Inflammatory macrophage treated with lipopolysaccharide for 1 hour (primary cell): ENCODE results near the gene CSKMT.
"Not testable (repeated sequence)": the region's sequence is repeated elsewhere in the genome, so short reads cannot be mapped to it uniquely, and the experiment has no call there.

Experiments
- DNase-seq, 2 donors: peaks; one replicate each; pipeline ENCODE4 v3.0.0-alpha.2; 2020 to 2022

The CSKMT gene

DNA sequence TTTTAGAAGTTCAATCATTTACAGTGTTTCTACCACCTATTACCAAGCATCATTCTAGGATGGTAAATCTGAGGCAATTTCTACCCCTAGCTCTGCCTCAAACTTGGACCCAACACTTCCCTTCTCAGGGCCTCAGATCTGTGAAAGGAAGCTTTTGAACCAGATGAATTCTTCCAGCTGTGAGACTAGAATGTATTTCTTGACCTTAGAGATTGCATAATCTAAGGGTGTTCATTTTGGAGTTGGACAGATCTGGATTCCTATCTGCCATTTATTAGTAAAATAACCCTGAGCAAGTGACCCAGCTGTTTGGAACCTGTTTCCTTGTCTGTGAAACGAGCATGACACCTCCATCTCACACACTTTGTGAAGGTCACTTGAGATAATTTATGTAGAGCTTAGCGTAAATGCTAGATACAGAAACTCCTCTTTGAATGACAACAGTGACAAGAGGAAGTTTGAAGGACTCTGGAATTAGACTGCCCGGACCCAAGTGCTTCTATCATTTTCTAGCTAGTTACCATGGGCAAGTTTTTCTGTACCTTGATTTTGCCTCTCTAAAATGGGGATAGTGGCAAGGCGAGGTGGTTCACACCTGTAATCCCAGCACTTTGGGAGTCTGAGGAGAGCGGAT, 8.2 kb upstream of the CSKMT start:
- DNase-seq, result no peak

DNA sequence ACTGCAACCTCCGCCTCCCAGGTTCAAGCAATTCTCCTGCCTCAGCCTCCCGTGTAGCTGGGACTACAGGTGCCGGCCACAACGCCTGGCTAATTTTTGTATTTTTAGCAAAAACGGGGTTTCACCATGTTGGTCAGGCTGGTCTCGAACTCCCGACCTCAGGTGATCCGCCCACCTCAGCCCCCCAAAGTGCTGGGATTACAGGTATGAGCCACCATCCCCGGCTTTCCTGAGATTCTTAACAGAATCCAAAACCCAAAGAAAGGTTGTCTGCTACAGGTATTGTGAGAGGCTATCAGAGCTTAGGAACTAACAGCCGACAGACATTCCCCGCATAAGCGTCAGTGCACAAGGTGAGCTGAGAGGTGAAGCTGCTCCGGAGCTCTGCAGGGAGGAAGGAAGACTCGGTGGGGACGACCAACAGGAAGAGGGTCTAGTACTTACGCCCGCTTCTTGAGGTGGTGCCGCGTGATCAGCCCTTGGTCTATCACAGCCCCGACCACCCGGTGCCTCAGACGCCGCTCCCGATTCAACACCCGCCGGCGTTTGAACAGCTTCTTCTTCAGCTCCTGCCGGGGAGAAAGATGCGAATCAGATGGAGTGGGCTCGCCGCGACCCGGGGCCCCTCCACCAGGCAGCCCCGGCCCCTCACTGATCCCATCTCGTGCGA, 572 bp upstream of the CSKMT start:
- no peak for DNase-seq

DNA sequence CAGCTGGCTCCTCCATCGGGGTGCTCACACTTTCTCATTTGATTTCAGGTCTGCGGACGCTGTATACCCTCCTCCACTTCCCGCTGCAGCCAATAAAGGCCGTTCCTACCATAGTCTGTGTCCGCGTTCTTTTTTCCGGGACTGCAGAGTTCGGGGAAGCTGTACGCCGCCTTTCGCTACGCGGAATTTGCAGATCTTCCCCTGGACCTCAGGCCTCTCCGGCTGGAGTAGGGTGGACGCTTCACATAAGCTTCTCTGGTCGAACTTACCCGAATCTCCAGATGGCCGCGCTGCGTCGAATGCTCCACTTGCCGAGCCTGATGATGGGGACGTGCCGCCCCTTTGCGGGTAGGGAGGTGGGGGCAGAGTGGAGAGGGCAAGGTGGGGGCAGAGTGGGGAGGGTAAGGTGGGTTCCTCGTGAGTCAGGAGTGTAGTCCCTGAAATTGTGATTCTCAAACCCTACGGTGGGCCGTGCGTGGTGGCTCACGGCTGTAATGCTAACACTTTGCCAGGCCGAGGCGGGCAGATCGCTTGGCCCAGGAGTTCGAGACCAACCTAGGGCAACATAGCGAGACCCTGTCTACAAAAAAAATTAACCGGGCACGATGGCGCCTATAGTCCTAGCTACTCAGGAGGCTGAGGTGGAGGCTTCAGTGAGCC, 617 bp downstream of the CSKMT start:
- DNase-seq, result peak; percentile 35 to 49

DNA sequence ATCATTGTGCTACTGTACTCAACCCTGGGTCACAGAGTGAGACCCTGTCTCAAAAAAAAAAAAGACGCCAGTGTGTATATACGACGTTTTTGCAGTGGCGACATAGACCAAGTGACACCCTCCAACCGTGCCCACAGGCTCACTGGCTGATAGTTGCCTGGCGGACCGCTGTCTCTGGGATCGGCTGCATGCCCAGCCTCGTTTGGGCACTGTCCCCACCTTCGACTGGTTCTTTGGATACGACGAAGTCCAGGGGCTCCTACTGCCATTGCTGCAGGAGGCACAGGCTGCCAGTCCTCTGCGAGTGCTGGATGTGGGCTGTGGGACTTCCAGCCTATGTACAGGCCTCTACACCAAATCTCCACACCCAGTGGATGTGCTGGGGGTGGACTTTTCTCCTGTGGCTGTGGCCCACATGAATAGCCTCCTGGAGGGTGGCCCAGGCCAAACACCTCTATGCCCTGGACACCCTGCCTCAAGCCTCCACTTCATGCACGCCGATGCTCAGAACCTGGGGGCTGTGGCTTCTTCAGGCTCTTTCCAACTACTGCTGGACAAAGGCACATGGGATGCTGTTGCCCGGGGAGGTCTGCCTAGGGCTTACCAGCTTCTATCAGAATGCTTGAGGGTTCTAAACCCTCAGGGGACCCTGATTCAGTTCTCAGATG, 1.3 kb downstream of the CSKMT start:
- DNase-seq, result no peak

DNA sequence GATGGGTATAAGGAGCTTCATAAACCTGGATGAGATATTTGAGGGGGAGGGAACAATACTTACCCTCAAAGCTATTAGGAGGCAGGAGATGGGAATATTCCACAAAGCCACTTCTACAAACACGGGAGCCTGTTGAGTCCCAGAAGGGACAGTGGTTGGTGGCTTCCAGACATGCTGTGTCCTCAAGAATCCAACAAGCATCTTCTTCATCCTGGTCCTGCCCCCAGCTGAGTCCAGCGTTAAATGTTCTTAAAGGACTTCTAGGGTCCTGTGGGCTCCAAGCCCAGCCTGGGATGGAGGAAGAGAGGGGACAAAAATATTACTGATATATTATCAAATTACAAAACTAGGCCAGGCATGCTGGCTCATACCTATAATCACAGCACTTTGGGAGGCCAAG, 2.3 kb downstream of the CSKMT start:
- no peak for DNase-seq

DNA sequence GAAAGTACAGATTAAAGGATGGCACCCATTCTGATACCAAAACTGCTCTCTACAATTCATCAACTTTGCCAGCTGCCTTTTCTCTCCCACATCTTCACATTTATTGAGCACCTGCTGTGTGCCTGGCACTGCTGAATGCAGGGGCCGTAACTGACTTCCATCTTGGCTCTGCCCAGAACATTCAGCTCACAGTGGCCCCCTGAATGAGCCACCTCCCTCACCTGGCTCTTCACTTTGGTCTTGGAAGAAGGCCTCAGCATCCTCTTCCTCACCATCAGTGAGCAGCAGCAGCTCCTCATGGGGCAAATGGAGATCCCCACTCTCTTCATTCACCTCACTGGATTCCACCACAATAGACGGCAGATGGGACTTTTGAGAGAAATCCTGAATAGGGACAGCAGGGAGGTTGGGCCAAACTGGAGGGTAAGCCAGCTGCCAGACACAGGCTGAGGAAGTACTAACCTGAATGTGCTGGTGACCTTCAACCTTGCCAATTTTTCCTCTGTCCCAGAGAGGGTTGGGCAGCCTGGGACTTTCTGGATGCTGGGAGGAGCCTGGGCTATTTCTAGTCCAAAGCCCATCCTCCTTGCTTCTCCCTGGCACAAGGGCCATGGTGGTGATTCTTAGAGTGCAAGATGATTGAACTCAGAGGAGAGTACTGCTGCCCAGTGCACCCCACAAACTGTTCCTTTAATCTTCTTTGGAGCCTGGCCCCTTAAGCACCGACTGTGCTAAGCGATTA, 4.5 kb downstream of the CSKMT start:
- DNase-seq, result no peak

DNA sequence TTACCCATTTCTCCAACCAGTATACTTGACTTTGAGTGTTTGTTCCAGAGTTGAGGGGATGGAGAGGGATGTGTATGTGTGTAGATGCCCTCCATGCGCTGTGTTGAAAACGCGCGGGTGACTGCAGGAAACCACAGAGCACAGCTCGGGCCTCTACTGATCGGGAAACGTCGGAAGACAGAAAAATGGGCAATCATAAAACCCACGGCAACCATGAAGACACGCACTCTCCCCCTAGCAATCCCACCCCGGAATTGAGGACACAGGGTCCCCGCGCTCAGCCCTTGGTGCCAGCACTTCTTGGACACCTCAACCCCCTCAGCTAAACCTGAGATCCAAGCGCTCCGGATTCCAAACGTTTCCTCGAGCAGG, 6.1 kb downstream of the CSKMT start:
- DNase-seq, result no peak

DNA sequence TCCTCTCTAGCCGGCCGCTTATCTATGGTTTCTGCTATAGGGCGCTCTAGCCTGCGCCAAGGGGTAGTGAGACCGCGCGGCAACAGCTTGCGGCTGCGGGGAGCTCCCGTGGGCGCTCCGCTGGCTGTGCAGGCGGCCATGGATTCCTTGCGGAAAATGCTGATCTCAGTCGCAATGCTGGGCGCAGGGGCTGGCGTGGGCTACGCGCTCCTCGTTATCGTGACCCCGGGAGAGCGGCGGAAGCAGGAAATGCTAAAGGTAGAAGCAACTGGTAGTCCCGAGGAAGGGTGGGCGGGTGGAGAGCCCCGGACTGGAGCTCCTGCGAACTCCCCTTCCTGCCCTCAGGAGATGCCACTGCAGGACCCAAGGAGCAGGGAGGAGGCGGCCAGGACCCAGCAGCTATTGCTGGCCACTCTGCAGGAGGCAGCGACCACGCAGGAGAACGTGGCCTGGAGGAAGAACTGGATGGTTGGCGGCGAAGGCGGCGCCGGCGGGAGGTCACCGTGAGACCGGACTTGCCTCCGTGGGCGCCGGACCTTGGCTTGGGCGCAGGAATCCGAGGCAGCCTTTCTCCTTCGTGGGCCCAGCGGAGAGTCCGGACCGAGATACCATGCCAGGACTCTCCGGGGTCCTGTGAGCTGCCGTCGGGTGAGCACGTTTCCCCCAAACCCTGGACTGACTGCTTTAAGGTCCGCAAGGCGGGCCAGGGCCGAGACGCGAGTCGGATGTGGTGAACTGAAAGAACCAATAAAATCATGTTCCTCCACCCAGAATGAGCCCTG, 6.7 kb downstream of the CSKMT start, which contains the start of the genes LBHD1 and UQCC3:
TSS of gene LBHD1 (minus strand) at position 660 of the 782 bp plus-strand sequence. CDS start 2,236 bp downstream, outside the sequence.
TSS of gene UQCC3 (plus strand) at position 66 of the 782 bp plus-strand sequence. CDS start at position 139, 73 bp downstream.
- peak; percentile 83 to 89 for DNase-seq

DNA sequence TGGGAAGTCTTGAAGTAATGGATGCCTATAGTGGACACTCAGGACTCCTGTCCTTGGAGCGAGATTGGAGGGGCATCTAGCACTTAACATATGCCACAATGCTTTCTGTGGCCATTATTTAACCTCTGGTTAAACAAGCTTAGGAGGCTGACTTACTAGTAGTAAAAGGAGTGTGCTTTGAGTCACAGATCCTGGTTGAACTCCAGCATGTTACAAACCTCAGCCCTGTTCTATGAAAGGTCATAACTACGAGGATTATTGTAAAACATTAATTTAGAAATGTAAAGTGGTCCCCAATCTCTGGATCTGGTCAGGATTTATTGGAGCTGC, 8.0 kb downstream of the CSKMT start:
- no peak for DNase-seq

DNA sequence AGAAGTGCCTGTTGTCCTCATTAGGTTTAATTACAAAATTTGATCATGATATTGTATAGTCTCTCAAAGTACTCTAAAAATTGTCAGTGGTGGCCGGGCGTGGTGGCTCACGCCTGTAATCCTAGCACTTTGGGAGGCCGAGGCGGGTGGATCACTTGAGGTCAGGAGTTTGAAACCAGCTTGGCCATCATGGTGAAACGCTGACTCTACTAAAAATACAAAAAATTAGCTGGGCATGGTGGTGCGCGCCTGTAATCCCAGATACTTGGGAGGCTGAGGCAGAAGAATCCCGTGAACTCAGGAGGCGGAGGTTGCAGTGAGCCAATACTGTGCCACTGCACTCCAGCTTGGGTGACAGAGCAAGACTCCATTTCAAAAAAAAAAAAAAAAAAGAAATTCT, 10.3 kb downstream of the CSKMT start:
- DNase-seq, result not testable (repeated sequence)

DNA sequence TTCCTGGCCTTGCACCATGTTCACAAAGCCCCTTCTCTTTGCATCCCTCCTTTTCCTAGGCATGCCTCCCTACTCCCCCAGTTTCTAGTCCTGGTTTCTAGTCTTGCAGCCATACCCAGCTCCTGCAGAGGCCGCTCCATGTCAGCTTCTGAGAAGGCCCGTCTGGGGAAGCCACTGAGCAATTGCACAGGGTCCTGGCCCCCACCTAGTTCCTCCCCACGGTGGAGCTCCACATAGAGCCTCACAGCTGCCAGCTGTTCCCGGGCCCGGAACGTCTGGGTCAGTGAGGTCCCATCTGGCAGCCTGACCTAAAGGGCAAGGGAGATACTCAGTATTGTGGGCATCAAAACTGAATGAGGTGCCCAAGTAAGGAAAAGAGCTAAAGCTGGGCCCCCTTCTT, 11.6 kb downstream of the CSKMT start:
- no peak for DNase-seq

DNA sequence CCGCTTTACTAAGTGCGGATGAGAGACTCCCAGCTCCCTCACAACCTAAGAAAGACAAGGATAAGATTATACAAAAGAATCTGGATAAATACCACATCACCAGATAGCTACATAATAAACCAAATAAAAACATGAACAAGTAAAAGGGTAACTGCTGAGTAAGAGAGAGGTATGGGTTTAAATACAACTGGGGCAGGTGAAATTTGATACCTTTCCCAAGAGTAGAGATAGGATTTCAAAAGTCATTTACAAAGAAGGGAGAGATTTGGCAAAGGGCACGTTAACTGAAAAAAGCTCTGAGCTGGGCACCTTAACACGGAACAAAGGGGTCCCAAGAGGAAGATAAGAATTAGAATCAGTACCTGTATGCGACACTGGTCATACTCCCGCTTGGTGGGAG, 12.0 kb downstream of the CSKMT start:
- no peak for DNase-seq

DNA sequence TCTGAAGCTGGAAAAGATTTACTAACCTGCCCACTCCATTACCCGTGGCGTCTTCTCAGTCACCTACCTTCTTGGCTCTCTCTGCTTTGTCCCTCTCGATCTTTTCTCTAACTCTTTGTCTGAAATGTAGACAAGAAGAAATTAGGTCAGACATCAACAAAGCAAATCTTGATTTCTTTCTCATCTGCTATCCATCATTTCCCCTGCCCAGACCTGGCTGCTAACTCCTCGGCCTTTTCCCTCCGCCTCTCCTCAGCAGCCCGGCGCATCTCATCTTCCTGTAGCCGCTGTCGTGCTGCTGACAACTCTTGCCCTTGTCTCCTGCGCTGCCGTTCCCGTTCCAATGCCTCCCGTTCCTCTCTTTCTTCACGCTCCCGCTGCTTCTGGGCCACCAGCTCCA, 12.6 kb downstream of the CSKMT start:
- no peak for DNase-seq

DNA sequence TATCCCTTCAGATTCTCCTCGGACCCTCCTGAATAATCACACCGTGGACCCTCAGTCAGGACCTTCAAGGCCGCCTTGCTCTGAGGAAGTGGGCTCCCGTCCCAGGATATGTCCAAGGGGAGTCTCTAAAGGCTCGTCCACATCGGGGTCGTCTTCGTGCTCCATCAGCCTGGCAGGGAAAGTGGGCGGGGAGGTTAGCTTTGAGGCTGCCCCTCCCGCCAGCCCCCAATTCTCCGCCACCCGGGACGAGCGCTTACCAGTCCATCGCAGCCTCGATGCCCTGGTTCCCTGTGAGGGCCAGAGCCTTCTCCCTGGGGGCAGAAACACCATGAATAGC, 13.3 kb downstream of the CSKMT start:
- DNase-seq, result no peak

DNA sequence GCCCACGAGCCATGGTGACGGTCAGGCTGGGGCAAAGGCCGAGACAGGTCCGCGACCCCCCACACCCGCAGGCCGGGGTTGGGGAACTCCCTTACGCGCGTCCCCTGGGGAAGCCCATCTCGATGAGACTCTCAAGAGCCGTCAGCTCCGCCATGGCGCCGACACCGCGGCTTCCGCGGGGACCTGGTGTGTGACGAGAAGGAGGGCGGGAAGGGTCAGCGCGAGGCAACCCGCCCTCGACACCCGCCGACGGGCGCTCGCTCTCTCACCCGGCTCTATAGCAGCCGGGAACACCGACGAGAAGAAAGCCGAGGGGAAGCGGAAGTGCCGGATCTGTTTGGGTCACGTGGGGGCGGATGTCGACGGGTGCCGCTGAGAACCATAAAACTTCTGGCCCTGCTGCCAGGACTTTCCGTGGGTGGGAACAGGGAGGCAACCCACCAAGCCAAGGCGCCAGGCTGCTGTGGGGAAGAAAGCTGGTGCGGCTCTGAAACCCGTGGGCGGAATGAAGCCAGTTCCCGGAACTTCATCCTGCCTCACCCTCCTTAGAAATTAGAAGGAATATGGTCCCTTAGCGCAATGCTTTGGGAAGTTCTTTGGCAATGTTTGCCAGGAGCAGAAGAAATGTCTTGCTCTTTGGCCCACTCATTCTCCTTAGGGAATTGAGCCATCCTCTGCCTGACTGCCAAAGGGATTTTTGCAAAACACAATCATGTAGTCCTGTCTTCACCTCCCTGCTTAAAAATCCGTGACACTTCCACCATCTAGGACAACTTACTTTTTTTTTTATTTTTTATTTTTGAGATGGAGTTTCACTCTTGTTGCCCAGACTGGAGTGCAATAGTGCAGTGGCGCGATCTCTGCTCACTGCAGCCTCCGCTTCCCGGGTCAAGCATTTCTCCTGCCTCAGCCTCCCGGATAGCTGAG, 13.9 kb downstream of the CSKMT start, which contains the start of gene UBXN1:
TSS of gene UBXN1 (minus strand) at position 304 of the 927 bp plus-strand sequence. CDS start at position 154, 150 bp downstream.
- DNase-seq, result peak; percentile 97 to 98

DNA sequence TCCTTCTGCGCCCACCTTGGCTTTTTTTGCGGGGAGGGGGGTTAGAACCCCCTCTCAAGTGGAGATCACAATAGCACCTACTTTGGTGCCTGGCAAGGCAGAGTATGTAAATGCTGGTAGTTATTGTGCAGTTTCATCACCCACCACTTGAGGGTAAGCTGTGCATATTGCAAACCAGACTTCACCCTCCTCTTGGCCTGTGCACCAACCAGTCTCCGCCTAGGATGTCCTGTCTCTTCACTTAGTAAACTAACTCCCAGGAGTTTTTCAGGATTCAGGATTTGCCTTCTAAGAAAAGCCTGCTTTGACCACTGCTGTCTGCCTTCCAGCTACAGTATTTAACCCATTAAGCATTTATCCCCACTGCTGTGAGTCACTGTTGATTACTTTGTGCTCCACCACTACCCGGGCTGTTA, 15.7 kb downstream of the CSKMT start:
- peak; percentile 47 to 55 for DNase-seq

DNA sequence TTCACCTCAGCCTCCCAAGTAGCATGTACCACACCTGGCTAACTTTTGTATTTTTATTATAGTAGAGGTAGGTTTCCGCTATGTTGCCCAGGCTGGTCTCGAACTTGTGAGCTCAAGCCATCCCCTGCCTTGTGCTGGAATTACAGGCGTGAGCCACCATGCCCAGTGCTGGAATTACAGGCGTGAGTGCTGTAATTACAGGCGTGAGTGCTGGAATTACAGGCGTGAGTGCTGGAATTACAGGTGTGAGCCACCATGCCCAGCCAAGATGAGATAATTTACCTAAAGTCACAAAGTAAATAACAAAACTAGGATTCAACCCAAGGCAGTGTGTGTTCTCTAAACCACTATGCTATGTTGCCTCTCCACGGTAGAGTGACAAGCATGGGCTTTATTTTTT, 17.4 kb downstream of the CSKMT start:
- no peak for DNase-seq

DNA sequence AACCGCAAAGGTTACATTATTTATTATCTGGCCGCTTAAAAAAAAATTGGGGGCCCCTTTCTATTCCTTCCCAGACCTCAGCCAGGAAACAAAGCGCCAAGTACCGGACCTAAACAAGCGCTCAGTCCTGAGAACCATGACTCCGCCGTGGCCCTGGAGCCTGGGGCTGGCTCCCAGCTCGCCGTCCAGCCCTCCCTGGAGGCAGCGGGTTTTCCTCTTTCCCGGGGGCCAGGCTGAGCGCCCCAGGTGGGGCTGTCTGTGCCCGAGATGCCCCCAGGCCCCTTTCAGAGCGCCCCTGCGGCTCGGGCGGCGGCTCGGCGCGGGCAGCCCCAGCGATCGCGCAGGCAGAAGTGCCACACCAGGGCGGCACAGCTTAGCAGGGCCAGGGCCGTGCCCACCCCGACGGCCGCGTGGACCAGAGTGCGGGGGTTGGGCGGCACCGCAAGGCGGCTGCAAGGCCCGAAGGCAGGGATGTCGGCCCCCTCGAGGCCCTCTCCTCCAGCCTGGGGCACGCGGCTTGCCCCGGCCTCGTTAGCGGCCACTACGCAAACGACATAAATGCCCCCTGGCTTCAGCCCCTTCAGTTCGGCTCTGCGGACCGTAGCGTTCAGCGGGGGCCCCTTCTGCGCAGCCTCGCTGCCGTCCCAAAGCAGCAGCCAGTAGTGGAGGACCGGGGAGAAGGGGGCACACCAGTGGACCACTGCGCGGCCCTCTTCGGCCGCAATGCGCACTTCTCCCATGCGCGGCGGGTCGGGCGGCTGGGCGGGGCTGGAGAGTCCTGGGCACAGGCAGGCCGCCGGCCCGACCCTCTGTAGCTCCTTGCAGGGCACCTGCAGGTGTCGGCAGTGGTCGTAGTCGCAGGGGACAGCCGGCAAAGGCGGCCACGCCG, 22.6 kb downstream of the CSKMT start:
- no peak for DNase-seq

DNA sequence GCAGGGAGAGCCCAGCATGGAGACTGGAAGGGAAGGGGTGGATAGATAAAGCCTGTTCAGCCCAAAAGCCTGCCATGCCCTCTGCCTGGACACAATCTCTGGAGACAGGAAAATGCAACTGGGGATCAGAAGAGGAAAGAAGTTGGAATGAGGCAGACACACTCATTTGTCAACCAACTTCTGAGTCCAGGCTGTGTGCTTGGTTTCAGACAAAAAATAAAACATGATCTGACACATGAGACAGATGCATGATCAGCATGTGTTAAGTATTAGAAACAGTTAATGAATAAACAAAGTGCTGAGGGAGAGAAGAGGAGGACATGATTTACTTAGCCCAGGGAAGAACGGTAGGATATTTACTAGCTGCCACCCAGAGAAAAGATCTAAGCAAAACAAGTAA, 23.4 kb downstream of the CSKMT start:
- DNase-seq, result no peak
